ENCODE results near the gene ADGRV1.
A peak's percentile ranks its signal among the peaks of the same experiment; 100 is the strongest.

ADGRV1 gene

GRCh38 chr5:90930062-90930461 lies 371.5 kb downstream of the ADGRV1 start:
- no peak for TF ChIP-seq LEF1 (IDR thresholded peaks at IDR 0.05; ENCODE audit: borderline replicate concordance)
- TF ChIP-seq BHLHE40 (IDR thresholded peaks at IDR 0.05; ENCODE audit: borderline replicate concordance), result no peak
- no peak for TF ChIP-seq FOXM1 (IDR thresholded peaks at IDR 0.05; ENCODE audit: borderline replicate concordance)
- TF ChIP-seq FOXA1 (IDR thresholded peaks at IDR 0.05), result no peak
- TF ChIP-seq PKNOX1 (IDR thresholded peaks at IDR 0.05), result no peak
- no peak for TF ChIP-seq ARNT (IDR thresholded peaks at IDR 0.05)
- no peak for TF ChIP-seq HDGF (IDR thresholded peaks at IDR 0.05; ENCODE audit: borderline replicate concordance)
- TF ChIP-seq NFRKB (IDR thresholded peaks at IDR 0.05), result no peak
- no peak for TF ChIP-seq CTBP1 (IDR thresholded peaks at IDR 0.05; ENCODE audit: borderline replicate concordance)
- no peak for TF ChIP-seq TARDBP (IDR thresholded peaks at IDR 0.05)
- TF ChIP-seq L3MBTL2 (conservative IDR thresholded peaks at IDR 0.05), result no peak
- no peak for TF ChIP-seq ELF4 (IDR thresholded peaks at IDR 0.05)
- CTCF ChIA-PET, result no interaction called here
- POLR2A ChIA-PET, result interaction anchor here (0.8 kb wide), 1 partner anchor 453 kb away, joined by 4 read pairs; the partner anchor contains the start of gene ARRDC3
- no peak for DNase-seq (ENCODE audit: extremely low spot score)

GRCh38 chr5:90930756-90931431 lies 372.3 kb downstream of the ADGRV1 start:
- DNase-seq (ENCODE audit: extremely low spot score), result no peak
- TF ChIP-seq BHLHE40 (IDR thresholded peaks at IDR 0.05; ENCODE audit: borderline replicate concordance), result no peak
- TF ChIP-seq ARNT (IDR thresholded peaks at IDR 0.05), result no peak
- TF ChIP-seq CTBP1 (IDR thresholded peaks at IDR 0.05; ENCODE audit: borderline replicate concordance), result no peak
- no peak for TF ChIP-seq L3MBTL2 (conservative IDR thresholded peaks at IDR 0.05)
- no peak for TF ChIP-seq HDGF (IDR thresholded peaks at IDR 0.05; ENCODE audit: borderline replicate concordance)
- TF ChIP-seq FOXA1 (IDR thresholded peaks at IDR 0.05), result no peak
- no peak for TF ChIP-seq NFRKB (IDR thresholded peaks at IDR 0.05)
- no peak for TF ChIP-seq PKNOX1 (IDR thresholded peaks at IDR 0.05)
- no peak for TF ChIP-seq FOXM1 (IDR thresholded peaks at IDR 0.05; ENCODE audit: borderline replicate concordance)
- TF ChIP-seq TARDBP (IDR thresholded peaks at IDR 0.05), result no peak
- no peak for TF ChIP-seq ELF4 (IDR thresholded peaks at IDR 0.05)
- no peak for TF ChIP-seq FOXK2 (IDR thresholded peaks at IDR 0.05)
- TF ChIP-seq LEF1 (IDR thresholded peaks at IDR 0.05; ENCODE audit: borderline replicate concordance), result no peak
- TF ChIP-seq SUZ12 (IDR thresholded peaks at IDR 0.05), result no peak
- no peak for TF ChIP-seq SP1 (IDR thresholded peaks at IDR 0.05)
- no peak for TF ChIP-seq ZNF384 (IDR thresholded peaks at IDR 0.05)
- ChIA-PET CTCF (interaction anchor here (1.2 to 2.8 kb wide), 3 partner anchors 65 to 489 kb away, joined by 3 to 28 read pairs (median 8); partner anchors contain the start of gene ARRDC3), POLR2A (interaction anchor here (1.0 to 2.0 kb wide), 2 partner anchors 450 to 452 kb away, joined by 8 to 10 read pairs; partner anchors contain the start of gene ARRDC3)

GRCh38 chr5:90932052-90932699 lies 373.6 kb downstream of the ADGRV1 start:
- CTCF ChIA-PET, result interaction anchor here (0.6 to 2.8 kb wide), 20 partner anchors 9 to 1879 kb away, joined by 3 to 28 read pairs (median 3); partner anchors contain the start of gene ARRDC3
- POLR2A ChIA-PET, result interaction anchor here (2.0 kb wide), 1 partner anchor 451 kb away, joined by 10 read pairs; the partner anchor contains the start of gene ARRDC3
- DNase-seq (ENCODE audit: extremely low spot score), result peak; percentile 52
- TF ChIP-seq FOXK2 (IDR thresholded peaks at IDR 0.05), result no peak
- no peak for TF ChIP-seq FOXM1 (IDR thresholded peaks at IDR 0.05; ENCODE audit: borderline replicate concordance)
- TF ChIP-seq PKNOX1 (IDR thresholded peaks at IDR 0.05), result no peak
- TF ChIP-seq FOXA1 (IDR thresholded peaks at IDR 0.05), result no peak
- no peak for TF ChIP-seq ELF4 (IDR thresholded peaks at IDR 0.05)
- no peak for TF ChIP-seq SP1 (IDR thresholded peaks at IDR 0.05)
- no peak for TF ChIP-seq CTBP1 (IDR thresholded peaks at IDR 0.05; ENCODE audit: borderline replicate concordance)
- TF ChIP-seq SUZ12 (IDR thresholded peaks at IDR 0.05), result no peak
- TF ChIP-seq TARDBP (IDR thresholded peaks at IDR 0.05), result no peak
- no peak for TF ChIP-seq LEF1 (IDR thresholded peaks at IDR 0.05; ENCODE audit: borderline replicate concordance)
- TF ChIP-seq NFRKB (IDR thresholded peaks at IDR 0.05), result no peak
- no peak for TF ChIP-seq HDGF (IDR thresholded peaks at IDR 0.05; ENCODE audit: borderline replicate concordance)
- TF ChIP-seq BHLHE40 (IDR thresholded peaks at IDR 0.05; ENCODE audit: borderline replicate concordance), result no peak
- no peak for TF ChIP-seq ARNT (IDR thresholded peaks at IDR 0.05)
- no peak for TF ChIP-seq ZNF384 (IDR thresholded peaks at IDR 0.05)
- TF ChIP-seq L3MBTL2 (conservative IDR thresholded peaks at IDR 0.05), result no peak

GRCh38 chr5:90933298-90933697 lies 374.7 kb downstream of the ADGRV1 start:
- no peak for DNase-seq (ENCODE audit: extremely low spot score)
- ChIA-PET POLR2A (no interaction called here), CTCF (interaction anchor here (2.8 kb wide), 1 partner anchor 451 kb away, joined by 28 read pairs; the partner anchor contains the start of gene ARRDC3)
- TF ChIP-seq FOXM1 (IDR thresholded peaks at IDR 0.05; ENCODE audit: borderline replicate concordance) (no peak), LEF1 (IDR thresholded peaks at IDR 0.05; ENCODE audit: borderline replicate concordance) (no peak), SUZ12 (IDR thresholded peaks at IDR 0.05) (no peak), FOXA1 (IDR thresholded peaks at IDR 0.05) (no peak), ZNF384 (IDR thresholded peaks at IDR 0.05) (no peak), CTBP1 (IDR thresholded peaks at IDR 0.05; ENCODE audit: borderline replicate concordance) (no peak), SP1 (IDR thresholded peaks at IDR 0.05) (no peak), HDGF (IDR thresholded peaks at IDR 0.05; ENCODE audit: borderline replicate concordance) (no peak), FOXK2 (IDR thresholded peaks at IDR 0.05) (no peak), PKNOX1 (IDR thresholded peaks at IDR 0.05) (no peak), ARNT (IDR thresholded peaks at IDR 0.05) (no peak), ELF4 (IDR thresholded peaks at IDR 0.05) (no peak), L3MBTL2 (conservative IDR thresholded peaks at IDR 0.05) (no peak), BHLHE40 (IDR thresholded peaks at IDR 0.05; ENCODE audit: borderline replicate concordance) (no peak), TARDBP (IDR thresholded peaks at IDR 0.05) (no peak)
